ENCODE measurements around the gene RTKN. TPM values are rescaled to one million over a fixed set of nuclear protein-coding genes. Genes with fewer than 3 reads are reported as not detected.
A peak's percentile ranks its signal among the peaks of the same experiment; 100 is the strongest.

Gene RTKN
- polyA plus RNA-seq, 1 of the 3 experiments (the other 2 are of a cell fraction): 22.6 TPM

DNA sequence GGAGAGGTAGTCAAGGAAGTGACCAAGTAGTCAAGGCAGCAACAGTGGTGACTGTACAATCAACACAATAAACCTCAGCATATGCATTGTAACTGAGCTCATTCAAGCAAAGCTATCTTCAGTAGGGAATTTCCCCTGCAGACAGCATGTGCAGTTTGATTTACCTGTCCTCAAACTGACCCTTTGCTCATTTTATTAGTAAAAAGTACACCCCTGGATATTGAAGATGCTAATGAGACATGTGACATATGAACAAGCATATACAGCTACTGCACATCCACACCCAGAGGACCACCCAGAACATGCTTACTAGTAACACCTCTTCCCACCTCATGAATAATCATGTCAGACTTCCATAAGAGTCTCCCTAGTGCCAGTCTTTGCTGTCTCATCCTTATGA, 35.7 kb downstream of the RTKN start:
- ChIA-PET POLR2A (no interaction called here), CTCF (interaction anchor here (1.5 kb wide), 1 partner anchor 14 kb away, joined by 3 read pairs; no protein-coding TSS in a partner anchor)
- no peak overlapping the region for H3K4me3 ChIP-seq (ENCODE audit: low read depth in 2 of 2, low read length in 1 of 2)
- no peak overlapping the region for H2AFZ ChIP-seq (ENCODE audit: low read depth)
- DNase-seq: no peak
- H3K9me3 ChIP-seq: no peaks in the 10 kb centered on the region
- H3K36me3 ChIP-seq (replicated peaks in 1 of 2; ENCODE audit: control insufficient read depth in 1 of 2, insufficient read depth in 2 of 2, low read length in 1 of 2): no peaks in the 10 kb centered on the region
- H3F3A ChIP-seq (replicated peaks; ENCODE audit: insufficient read depth): no peaks in the 10 kb centered on the region
- H4K20me1 ChIP-seq (ENCODE audit: insufficient read depth): no peaks in the 10 kb centered on the region
- H3K79me2 ChIP-seq (ENCODE audit: insufficient read depth): no peaks in the 10 kb centered on the region
- TF ChIP-seq CHD2 (IDR thresholded peaks at IDR 0.05; ENCODE audit: low read length, partially characterized antibody): no peak
- no peak for TF ChIP-seq RFX5 (IDR thresholded peaks at IDR 0.05; ENCODE audit: low read length)
- TF ChIP-seq ELF1 (IDR thresholded peaks at IDR 0.05): no peak
- no peak for TF ChIP-seq RAD21 (IDR thresholded peaks at IDR 0.05; ENCODE audit: low read length)
- no peak for TF ChIP-seq SMC3 (IDR thresholded peaks at IDR 0.05; ENCODE audit: low read depth, low read length)
- TF ChIP-seq, protein P1, sequence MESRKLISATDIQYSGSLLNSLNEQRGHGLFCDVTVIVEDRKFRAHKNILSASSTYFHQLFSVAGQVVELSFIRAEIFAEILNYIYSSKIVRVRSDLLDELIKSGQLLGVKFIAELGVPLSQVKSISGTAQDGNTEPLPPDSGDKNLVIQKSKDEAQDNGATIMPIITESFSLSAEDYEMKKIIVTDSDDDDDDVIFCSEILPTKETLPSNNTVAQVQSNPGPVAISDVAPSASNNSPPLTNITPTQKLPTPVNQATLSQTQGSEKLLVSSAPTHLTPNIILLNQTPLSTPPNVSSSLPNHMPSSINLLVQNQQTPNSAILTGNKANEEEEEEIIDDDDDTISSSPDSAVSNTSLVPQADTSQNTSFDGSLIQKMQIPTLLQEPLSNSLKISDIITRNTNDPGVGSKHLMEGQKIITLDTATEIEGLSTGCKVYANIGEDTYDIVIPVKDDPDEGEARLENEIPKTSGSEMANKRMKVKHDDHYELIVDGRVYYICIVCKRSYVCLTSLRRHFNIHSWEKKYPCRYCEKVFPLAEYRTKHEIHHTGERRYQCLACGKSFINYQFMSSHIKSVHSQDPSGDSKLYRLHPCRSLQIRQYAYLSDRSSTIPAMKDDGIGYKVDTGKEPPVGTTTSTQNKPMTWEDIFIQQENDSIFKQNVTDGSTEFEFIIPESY (IDR thresholded peaks at IDR 0.05; ENCODE audit: borderline replicate concordance, low read depth): no peak
- no peak for TF ChIP-seq SIN3A (IDR thresholded peaks at IDR 0.05; ENCODE audit: borderline replicate concordance, low read depth, low read length)
- TF ChIP-seq FOSL2 (IDR thresholded peaks at IDR 0.05; ENCODE audit: borderline replicate concordance, low read depth): no peak
- no peak overlapping the region for H3K4me2 ChIP-seq
- no peaks in the 10 kb centered on the region for H3K27me3 ChIP-seq (ENCODE audit: insufficient read depth)
- H3K9ac ChIP-seq: no peak overlapping the region
- peak overlapping the region in 1 of 2 experiments; percentile 12; a peak in 1 of 4 replicates for H3K27ac ChIP-seq (ENCODE audit: low read depth in 2 of 2, low read length in 1 of 2)
- no peaks in the 10 kb centered on the region for H3K9me2 ChIP-seq
- H3K4me1 ChIP-seq (ENCODE audit: control insufficient read depth in 1 of 2, insufficient read depth in 2 of 2, low read depth in 1 of 2, low read length in 1 of 2): peaks cover 2 to 9% of the 10 kb centered on the region in 2 experiments; a peak in 2 of 4 replicates

- 65% methylated on average over 2 of the region's 2 CpGs for WGBS (ENCODE audit: low lambda C conversion rate)
- peak overlapping the region; percentile 45; the same call in 1 of the 2 replicates for H2AFZ ChIP-seq (ENCODE audit: low read depth)
- DNase-seq: no peak
- H3K36me3 ChIP-seq (replicated peaks in 1 of 2; ENCODE audit: control insufficient read depth in 1 of 2, insufficient read depth in 2 of 2, low read length in 1 of 2): no peaks in the 10 kb centered on the region
- no peak overlapping the region for H3K27ac ChIP-seq (ENCODE audit: low read depth in 2 of 2, low read length in 1 of 2)
- H3K79me2 ChIP-seq (ENCODE audit: insufficient read depth): no peaks in the 10 kb centered on the region
- ChIA-PET POLR2A (no interaction called here), CTCF (interaction anchor here (1.2 to 3.2 kb wide), 4 partner anchors 10 to 189 kb away, joined by 3 to 18 read pairs (median 4); no protein-coding TSS in a partner anchor)
- no peaks in the 10 kb centered on the region for H3F3A ChIP-seq (replicated peaks; ENCODE audit: insufficient read depth)
- H3K9me3 ChIP-seq: no peaks in the 10 kb centered on the region
- H3K4me3 ChIP-seq (ENCODE audit: low read depth in 2 of 2, low read length in 1 of 2): no peak overlapping the region
- no peaks in the 10 kb centered on the region for H3K27me3 ChIP-seq (ENCODE audit: insufficient read depth)
- H4K20me1 ChIP-seq (ENCODE audit: insufficient read depth): no peaks in the 10 kb centered on the region
- H3K4me1 ChIP-seq (ENCODE audit: control insufficient read depth in 1 of 2, insufficient read depth in 2 of 2, low read depth in 1 of 2, low read length in 1 of 2): peaks cover 0 to 9% of the 10 kb centered on the region in 2 experiments; a peak in 1 of 4 replicates
- H3K9ac ChIP-seq: no peak overlapping the region
- no peak overlapping the region for H3K4me2 ChIP-seq
- H3K9me2 ChIP-seq: no peaks in the 10 kb centered on the region
- no peak for TF ChIP-seq GABPA (IDR thresholded peaks at IDR 0.05; ENCODE audit: low read depth)
- no peak for TF ChIP-seq FOXJ3 (CRISPR knock-in tag; IDR thresholded peaks at IDR 0.05)
- no peak for TF ChIP-seq CHD2 (IDR thresholded peaks at IDR 0.05; ENCODE audit: low read length, partially characterized antibody)
- TF ChIP-seq IRF3 (IDR thresholded peaks at IDR 0.05; ENCODE audit: low read depth, low read length): no peak
- no peak for TF ChIP-seq NFIC (IDR thresholded peaks at IDR 0.05; ENCODE audit: borderline replicate concordance)
- TF ChIP-seq YY1 (IDR thresholded peaks at IDR 0.05; ENCODE audit: low read depth): no peak
- TF ChIP-seq, protein P1 (IDR thresholded peaks at IDR 0.05; ENCODE audit: borderline replicate concordance, low read depth): no peak
- TF ChIP-seq TEAD4 (IDR thresholded peaks at IDR 0.05; ENCODE audit: borderline replicate concordance, insufficient read depth): no peak
- no peak for TF ChIP-seq EZH2phosphoT487 (IDR thresholded peaks at IDR 0.05; ENCODE audit: borderline replicate concordance, low read depth)
- TF ChIP-seq CTCF (IDR thresholded peaks at IDR 0.05): no peak
- TF ChIP-seq RCOR1 (IDR thresholded peaks at IDR 0.05; ENCODE audit: low read length): no peak
- TF ChIP-seq FOSL2 (IDR thresholded peaks at IDR 0.05; ENCODE audit: borderline replicate concordance, low read depth): no peak
- TF ChIP-seq POLR2AphosphoS5 (IDR thresholded peaks at IDR 0.05; ENCODE audit: low read depth, low read length): no peak
- TF ChIP-seq EP300 (IDR thresholded peaks at IDR 0.05; ENCODE audit: borderline replicate concordance in 1 of 2, low read depth in 1 of 2, low read length in 1 of 2): no peak
- TF ChIP-seq JUND (IDR thresholded peaks at IDR 0.05): no peak
- no peak for TF ChIP-seq RFX5 (IDR thresholded peaks at IDR 0.05; ENCODE audit: low read length)
- TF ChIP-seq, protein P2, sequence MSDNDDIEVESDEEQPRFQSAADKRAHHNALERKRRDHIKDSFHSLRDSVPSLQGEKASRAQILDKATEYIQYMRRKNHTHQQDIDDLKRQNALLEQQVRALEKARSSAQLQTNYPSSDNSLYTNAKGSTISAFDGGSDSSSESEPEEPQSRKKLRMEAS (IDR thresholded peaks at IDR 0.05; ENCODE audit: low read depth): no peak
These were observed 39.8 kb downstream of the RTKN start for GRCh38 chr2:74401891-74402290.
